GDM1 (cell line): Measurements from ENCODE around the gene APBB1IP.
"Not testable (repeated sequence)": the region's sequence is repeated elsewhere in the genome, so short reads cannot be mapped to it uniquely, and the experiment has no call there.

Source experiments
- DNase-seq: peaks from one replicate; lab custom pipeline; 2025; lab: John Stamatoyannopoulos, UW

The APBB1IP gene

GRCh38 chr10:26479766-26480492, 41.8 kb downstream of the APBB1IP start:
- DNase-seq: peak; percentile 76

- no peak for DNase-seq
Observed at GRCh38 chr10:26481315-26481692, 43.2 kb downstream of the APBB1IP start.

- peak; percentile 73 for DNase-seq
Observed at GRCh38 chr10:26481914-26482550, 43.9 kb downstream of the APBB1IP start.

GRCh38 chr10:26483554-26483953, 45.4 kb downstream of the APBB1IP start:
- no peak for DNase-seq

GRCh38 chr10:26485150-26485941, 47.2 kb downstream of the APBB1IP start:
- no peak for DNase-seq

- no peak for DNase-seq
Observed at GRCh38 chr10:26486304-26486703, 48.2 kb downstream of the APBB1IP start.

GRCh38 chr10:26486990-26487850, 49.1 kb downstream of the APBB1IP start:
- DNase-seq: no peak

GRCh38 chr10:26488344-26488743, 50.2 kb downstream of the APBB1IP start:
- DNase-seq: no peak

GRCh38 chr10:26489081-26489480, 50.9 kb downstream of the APBB1IP start:
- no peak for DNase-seq

- not testable (repeated sequence) for DNase-seq
Observed at GRCh38 chr10:26490367-26490766, 52.2 kb downstream of the APBB1IP start.

GRCh38 chr10:26491276-26491675, 53.1 kb downstream of the APBB1IP start:
- DNase-seq: no peak

GRCh38 chr10:26491934-26492333, 53.8 kb downstream of the APBB1IP start:
- DNase-seq: no peak

GRCh38 chr10:26492725-26493124, 54.6 kb downstream of the APBB1IP start:
- not testable (repeated sequence) for DNase-seq

- no peak for DNase-seq
Observed at GRCh38 chr10:26494018-26494417, 55.9 kb downstream of the APBB1IP start.

- no peak for DNase-seq
Observed at GRCh38 chr10:26499426-26499825, 61.3 kb downstream of the APBB1IP start.

- no peak for DNase-seq
Observed at GRCh38 chr10:26502986-26503385, 64.8 kb downstream of the APBB1IP start.

GRCh38 chr10:26503911-26504310, 65.8 kb downstream of the APBB1IP start:
- DNase-seq: no peak

GRCh38 chr10:26504429-26504828, 66.3 kb downstream of the APBB1IP start:
- not testable (repeated sequence) for DNase-seq

- DNase-seq: no peak
Observed at GRCh38 chr10:26505491-26505890, 67.3 kb downstream of the APBB1IP start.

GRCh38 chr10:26506736-26507135, 68.6 kb downstream of the APBB1IP start:
- no peak for DNase-seq

GRCh38 chr10:26507441-26507840, 69.3 kb downstream of the APBB1IP start:
- no peak for DNase-seq

GRCh38 chr10:26508016-26508415, 69.9 kb downstream of the APBB1IP start:
- no peak for DNase-seq
